Stimulated activated CD4-positive, alpha-beta T cell treated with anti-CD3 and anti-CD28 coated beads, Interleukin-1b, Interleukin-23, amount 100 ng/mL, for 48 hours (primary cell): ENCODE data around the gene GABRD.

Source experiments
- DNase-seq: peaks from one replicate; pipeline ENCODE4 v3.0.0-alpha.2; 2020

Gene GABRD

GRCh38 chr1:2018217-2019171 lies 651 bp upstream of the GABRD start:
- no peak for DNase-seq

- no peak for DNase-seq
These were observed 595 bp downstream of the GABRD start for GRCh38 chr1:2019571-2020309.

GRCh38 chr1:2020310-2020655 lies 1.1 kb downstream of the GABRD start:
- no peak for DNase-seq

GRCh38 chr1:2021550-2021949 lies 2.4 kb downstream of the GABRD start:
- no peak for DNase-seq

- no peak for DNase-seq
These were observed 3.1 kb downstream of the GABRD start for GRCh38 chr1:2022063-2022770.

GRCh38 chr1:2023187-2023586 lies 4.0 kb downstream of the GABRD start:
- DNase-seq: no peak

- DNase-seq: no peak
These were observed 5.3 kb downstream of the GABRD start for GRCh38 chr1:2024451-2024850.

- DNase-seq: no peak
These were observed 5.7 kb downstream of the GABRD start for GRCh38 chr1:2024887-2025286.

GRCh38 chr1:2025491-2025981 lies 6.4 kb downstream of the GABRD start:
- no peak for DNase-seq

GRCh38 chr1:2027961-2028583 lies 8.9 kb downstream of the GABRD start:
- DNase-seq: no peak

- DNase-seq: no peak
These were observed 9.9 kb downstream of the GABRD start for GRCh38 chr1:2028870-2029560.

- no peak for DNase-seq
These were observed 10.4 kb downstream of the GABRD start for GRCh38 chr1:2029561-2029960.

- DNase-seq: no peak
These were observed 11.1 kb downstream of the GABRD start for GRCh38 chr1:2030076-2030871.

GRCh38 chr1:2031546-2032540 lies 12.7 kb downstream of the GABRD start:
- DNase-seq: no peak

- no peak for DNase-seq
These were observed 13.6 kb downstream of the GABRD start for GRCh38 chr1:2032737-2033136.

GRCh38 chr1:2033165-2033564 lies 14.0 kb downstream of the GABRD start:
- DNase-seq: no peak

GRCh38 chr1:2036287-2036686 lies 17.1 kb downstream of the GABRD start:
- DNase-seq: no peak

GRCh38 chr1:2037314-2037979 lies 18.3 kb downstream of the GABRD start:
- no peak for DNase-seq

GRCh38 chr1:2038229-2038628 lies 19.1 kb downstream of the GABRD start:
- DNase-seq: no peak
